Measurements from ENCODE around the gene YTHDF1. TPM values are rescaled to one million over a fixed set of nuclear protein-coding genes. Genes with fewer than 3 reads are reported as not detected.

YTHDF1 gene
- total and polyA plus RNA-seq, 2 of the 4 experiments (the other 2 are of a cell fraction), result 10.9 to 22.6 TPM

DNA sequence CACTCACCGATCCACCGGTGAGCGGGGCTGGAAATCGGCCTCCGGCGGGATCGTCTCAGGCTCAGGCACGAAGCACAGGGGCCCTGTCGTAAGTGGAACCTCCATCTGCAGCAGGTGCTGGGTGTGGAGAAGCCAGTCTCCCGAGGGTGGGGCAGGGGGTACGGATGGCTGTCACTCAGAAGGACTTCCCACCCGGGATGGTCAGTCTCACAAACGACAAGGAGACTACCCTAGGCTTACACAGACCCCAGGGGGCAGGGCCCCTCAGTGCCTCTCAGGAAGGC, 27.8 kb downstream of the YTHDF1 start:
- Histone ChIP-seq H3K56ac (ENCODE audit: extremely low read depth, insufficient read depth, low read length) (no peak overlapping the region), H3K79me1 (ENCODE audit: low read depth in 1 of 2, low read length in 2 of 2) (no peaks in the 10 kb centered on the region), H2BK15ac (ENCODE audit: low read depth, low read length) (no peak overlapping the region), H3K18ac (ENCODE audit: low read depth, low read length) (no peak overlapping the region), H3K9me1 (ENCODE audit: insufficient read depth, low read length) (peaks cover 9% of the 10 kb centered on the region), H3K9me3 (ENCODE audit: control insufficient read depth, insufficient read depth, low read length) (no peaks in the 10 kb centered on the region), H3K4me2 (ENCODE audit: low read depth, low read length) (no peak overlapping the region), H3K4me1 (ENCODE audit: control insufficient read depth, insufficient read depth, low read length) (no peaks in the 10 kb centered on the region), H3K4me3 (ENCODE audit: insufficient read depth, low read depth, low read length) (no peak overlapping the region), H4K8ac (ENCODE audit: low read depth in 2 of 2, low read length in 2 of 2) (no peak overlapping the region), H4K20me1 (ENCODE audit: insufficient read depth, low read length) (peaks cover 15% of the 10 kb centered on the region), H3K27ac (ENCODE audit: insufficient read depth, low read length) (no peak overlapping the region), H4K5ac (ENCODE audit: low read depth, low read length) (no peak overlapping the region), H3K4ac (ENCODE audit: low read depth, low read length) (no peak overlapping the region), H2BK5ac (ENCODE audit: low read depth, low read length, poor library complexity, severe bottlenecking) (no peak overlapping the region), H4K91ac (ENCODE audit: insufficient read depth, low read depth, low read length) (no peak overlapping the region), H2AFZ (replicated peaks; ENCODE audit: low read length, poor library complexity) (no peak overlapping the region), H3K27me3 (ENCODE audit: control insufficient read depth, insufficient read depth, low read length) (peaks cover 4% of the 10 kb centered on the region; the same call in 1 of the 2 replicates), H3K36me3 (ENCODE audit: control insufficient read depth, insufficient read depth, low read length) (no peaks in the 10 kb centered on the region), H2BK20ac (ENCODE audit: low read depth, low read length) (no peak overlapping the region), H3K9ac (ENCODE audit: low read depth, low read length) (no peak overlapping the region), H3K14ac (replicated peaks; ENCODE audit: low read depth, low read length) (no peak overlapping the region), H2AK9ac (replicated peaks; ENCODE audit: low read depth, low read length, poor library complexity) (no peak overlapping the region), H3K23ac (ENCODE audit: low read depth, low read length) (no peak overlapping the region), H2BK120ac (ENCODE audit: low read depth, low read length) (no peak overlapping the region), H2AK5ac (ENCODE audit: low read depth, low read length) (no peak overlapping the region)
- dilution Hi-C loops (cut with HindIII; ENCODE audit: low sequenced_read_pairs, unreplicated experiment), result no loop called here
- DNase-seq, result no peak
- TF ChIP-seq, protein P1, sequence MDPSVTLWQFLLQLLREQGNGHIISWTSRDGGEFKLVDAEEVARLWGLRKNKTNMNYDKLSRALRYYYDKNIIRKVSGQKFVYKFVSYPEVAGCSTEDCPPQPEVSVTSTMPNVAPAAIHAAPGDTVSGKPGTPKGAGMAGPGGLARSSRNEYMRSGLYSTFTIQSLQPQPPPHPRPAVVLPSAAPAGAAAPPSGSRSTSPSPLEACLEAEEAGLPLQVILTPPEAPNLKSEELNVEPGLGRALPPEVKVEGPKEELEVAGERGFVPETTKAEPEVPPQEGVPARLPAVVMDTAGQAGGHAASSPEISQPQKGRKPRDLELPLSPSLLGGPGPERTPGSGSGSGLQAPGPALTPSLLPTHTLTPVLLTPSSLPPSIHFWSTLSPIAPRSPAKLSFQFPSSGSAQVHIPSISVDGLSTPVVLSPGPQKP (IDR thresholded peaks at IDR 0.05; ENCODE audit: borderline replicate concordance, low read depth, low read length), result no peak
- TF ChIP-seq POLR2A (IDR thresholded peaks at IDR 0.05; ENCODE audit: low read depth, low read length) (no peak), RFX5 (IDR thresholded peaks at IDR 0.05; ENCODE audit: low read depth, low read length) (no peak), CEBPB (IDR thresholded peaks at IDR 0.05; ENCODE audit: low read depth, low read length) (no peak), NFE2L2 (IDR thresholded peaks at IDR 0.05; ENCODE audit: low read depth, low read length) (no peak), MAFK (IDR thresholded peaks at IDR 0.05; ENCODE audit: low read depth, low read length) (no peak), MXI1 (IDR thresholded peaks at IDR 0.05; ENCODE audit: borderline replicate concordance, low read depth, low read length) (no peak), RCOR1 (IDR thresholded peaks at IDR 0.05; ENCODE audit: insufficient replicate concordance, low read length) (no peak), CHD1 (IDR thresholded peaks at IDR 0.05; ENCODE audit: low read depth, low read length) (no peak), RAD21 (IDR thresholded peaks at IDR 0.05; ENCODE audit: low read length) (no peak), MAZ (IDR thresholded peaks at IDR 0.05; ENCODE audit: borderline replicate concordance, low read depth, low read length) (no peak), SMC3 (IDR thresholded peaks at IDR 0.05; ENCODE audit: low read depth, low read length) (no peak), BHLHE40 (IDR thresholded peaks at IDR 0.05; ENCODE audit: low read depth, low read length) (no peak), FOS (IDR thresholded peaks at IDR 0.05; ENCODE audit: low read depth, low read length) (no peak)
- TF ChIP-seq, protein P2, sequence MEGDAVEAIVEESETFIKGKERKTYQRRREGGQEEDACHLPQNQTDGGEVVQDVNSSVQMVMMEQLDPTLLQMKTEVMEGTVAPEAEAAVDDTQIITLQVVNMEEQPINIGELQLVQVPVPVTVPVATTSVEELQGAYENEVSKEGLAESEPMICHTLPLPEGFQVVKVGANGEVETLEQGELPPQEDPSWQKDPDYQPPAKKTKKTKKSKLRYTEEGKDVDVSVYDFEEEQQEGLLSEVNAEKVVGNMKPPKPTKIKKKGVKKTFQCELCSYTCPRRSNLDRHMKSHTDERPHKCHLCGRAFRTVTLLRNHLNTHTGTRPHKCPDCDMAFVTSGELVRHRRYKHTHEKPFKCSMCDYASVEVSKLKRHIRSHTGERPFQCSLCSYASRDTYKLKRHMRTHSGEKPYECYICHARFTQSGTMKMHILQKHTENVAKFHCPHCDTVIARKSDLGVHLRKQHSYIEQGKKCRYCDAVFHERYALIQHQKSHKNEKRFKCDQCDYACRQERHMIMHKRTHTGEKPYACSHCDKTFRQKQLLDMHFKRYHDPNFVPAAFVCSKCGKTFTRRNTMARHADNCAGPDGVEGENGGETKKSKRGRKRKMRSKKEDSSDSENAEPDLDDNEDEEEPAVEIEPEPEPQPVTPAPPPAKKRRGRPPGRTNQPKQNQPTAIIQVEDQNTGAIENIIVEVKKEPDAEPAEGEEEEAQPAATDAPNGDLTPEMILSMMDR (conservative IDR thresholded peaks at IDR 0.05; ENCODE audit: low read depth, low read length), result no peak
- TF ChIP-seq, protein P3, sequence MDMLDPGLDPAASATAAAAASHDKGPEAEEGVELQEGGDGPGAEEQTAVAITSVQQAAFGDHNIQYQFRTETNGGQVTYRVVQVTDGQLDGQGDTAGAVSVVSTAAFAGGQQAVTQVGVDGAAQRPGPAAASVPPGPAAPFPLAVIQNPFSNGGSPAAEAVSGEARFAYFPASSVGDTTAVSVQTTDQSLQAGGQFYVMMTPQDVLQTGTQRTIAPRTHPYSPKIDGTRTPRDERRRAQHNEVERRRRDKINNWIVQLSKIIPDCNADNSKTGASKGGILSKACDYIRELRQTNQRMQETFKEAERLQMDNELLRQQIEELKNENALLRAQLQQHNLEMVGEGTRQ (IDR thresholded peaks at IDR 0.05; ENCODE audit: low read depth, low read length), result no peak
- intact Hi-C loops (cut with micrococcal nuclease), result loop anchor here (10.0 kb wide), 1 partner anchor 133 kb away; no protein-coding TSS in a partner anchor
- 100% methylated on average over 3 of the region's 13 CpGs; no CpG with 5 or more reads in 1 of the 2 experiments for whole genome bisulfite sequencing, 2 experiments (ENCODE audit: extremely low coverage in 2 of 2, insufficient read length in 1 of 2)
- ChIA-PET POLR2A (ENCODE audit: unreplicated experiment) (no interaction called here), CTCF (no interaction called here)
- ATAC-seq (ENCODE audit: low read depth), result no peak
- no TSS peak for BruUV-seq (replicated peaks)
- in situ Hi-C loops (cut with MboI; ENCODE audit: low sequenced_read_pairs), result no loop called here
